Prostate gland (tissue), 2 donors: Measurements from ENCODE around the gene DMBT1. TPM values are rescaled to one million over a fixed set of nuclear protein-coding genes. Genes with fewer than 3 reads are reported as not detected.

ENCODE experiments used
- DNase-seq: peaks from one replicate; pipeline ENCODE4 v3.0.0-alpha.2; 2019; ENCODE audit warnings: low spot score
- H3K27ac ChIP-seq, 2 donors: fragments of 200-600 bp; sonication (generic); 2 replicates each; pipeline ENCODE4 v1.5.1; 2017 to 2019
- H3K27me3 ChIP-seq: fragments of 200-600 bp; sonication (generic); replicated peaks from 2 replicates; pipeline ENCODE4 v1.5.1; 2019; ENCODE audit not compliant: insufficient read depth
- H3K36me3 ChIP-seq, 2 donors: fragments of 200-600 bp; sonication (generic); 1 replicate in 1 of 2; 2 replicates in 1 of 2; pipeline versions ENCODE4 v1.5.1 to v1.8.1; 2017 to 2019
- H3K4me1 ChIP-seq: fragments of 200-600 bp; sonication (generic); replicated peaks from 2 replicates; pipeline ENCODE4 v1.5.1; 2019
- H3K4me3 ChIP-seq, 2 donors: fragments of 200-600 bp; sonication (generic); 2 replicates each; pipeline ENCODE4 v1.5.1; 2017 to 2019
- H3K9me3 ChIP-seq: fragments of 200-600 bp; sonication (generic); 2 replicates; pipeline ENCODE4 v1.5.1; 2017
- POLR2A ChIP-seq: fragments of 450-650 bp; IDR thresholded peaks from one replicate; pipeline ENCODE4 v1.6.1; 2016; ENCODE audit warnings: antibody characterized with exemption, mild to moderate bottlenecking
- POLR2AphosphoS5 ChIP-seq: sonication (generic); formaldehyde crosslinking; IDR thresholded peaks from one replicate; pipeline ENCODE4 v1.6.1; 2017; ENCODE audit warnings: antibody characterized with exemption
- WGBS: methylation state at CpG from one replicate; pipeline ENCODE4 v1.1.5; 2018; 5-methylcytosine and 5-hydroxymethylcytosine counted together
- intact Hi-C: fragments of 100-400 bp; cut with DNase I; formaldehyde crosslinking; loops from one replicate; pipeline ENCODE4 v1.14.2; 2022
- total RNA-seq, 2 donors: library from RNA; depleted of rRNA; stranded (reverse); fragments of >200 nt; gene quantifications; one replicate each; pipeline ENCODE4 v1.1.0, GENCODE V29; 2016
- TF ChIP-seq, protein P1 (sequence below), 4 experiments: fragments of 200-600 bp in 2 of 4; fragments of 450-650 bp in 2 of 4; sonication (generic) in 2 of 4; IDR thresholded peaks; 1 replicate in 3 of 4; 2 replicates in 1 of 4; pipeline ENCODE4 v1.5.1; 2016 to 2019; ENCODE audit warnings: antibody characterized with exemption in 4 of 4, mild to moderate bottlenecking in 2 of 4, moderate library complexity in 2 of 4

Gene DMBT1
- total RNA-seq, 2 donors from 2014 or later: 0.51 to 4.6 TPM

DNA sequence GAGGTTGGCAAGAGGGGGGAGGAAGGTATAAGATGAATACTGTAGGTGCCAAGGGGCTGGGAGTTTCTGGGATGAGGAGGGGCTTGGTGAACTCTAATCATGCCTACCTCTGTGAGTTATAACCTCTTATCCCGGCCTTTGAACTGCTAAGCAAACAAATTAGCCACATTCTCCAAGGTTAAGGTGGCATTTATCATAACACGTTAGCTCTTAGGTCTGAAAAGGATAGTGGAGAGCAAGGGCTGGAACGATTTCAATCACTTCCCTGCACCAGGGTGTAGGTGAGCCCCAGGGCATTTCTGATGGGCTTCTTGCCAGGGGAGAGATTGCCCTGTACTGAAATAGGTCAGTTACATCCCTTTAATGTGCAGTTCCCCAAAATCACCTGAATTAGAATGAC is 28.6 kb upstream of the DMBT1 start:
- Histone ChIP-seq H3K4me1 (no peaks in the 10 kb centered on the region), H3K36me3 (no peaks in the 10 kb centered on the region), H3K27me3 (no peaks in the 10 kb centered on the region), H3K9me3 (no peaks in the 10 kb centered on the region), H3K27ac (no peak overlapping the region), H3K4me3 (no peak overlapping the region)
- WGBS: 29% methylated on average over 3 of the region's 3 CpGs
- TF ChIP-seq, protein P1, sequence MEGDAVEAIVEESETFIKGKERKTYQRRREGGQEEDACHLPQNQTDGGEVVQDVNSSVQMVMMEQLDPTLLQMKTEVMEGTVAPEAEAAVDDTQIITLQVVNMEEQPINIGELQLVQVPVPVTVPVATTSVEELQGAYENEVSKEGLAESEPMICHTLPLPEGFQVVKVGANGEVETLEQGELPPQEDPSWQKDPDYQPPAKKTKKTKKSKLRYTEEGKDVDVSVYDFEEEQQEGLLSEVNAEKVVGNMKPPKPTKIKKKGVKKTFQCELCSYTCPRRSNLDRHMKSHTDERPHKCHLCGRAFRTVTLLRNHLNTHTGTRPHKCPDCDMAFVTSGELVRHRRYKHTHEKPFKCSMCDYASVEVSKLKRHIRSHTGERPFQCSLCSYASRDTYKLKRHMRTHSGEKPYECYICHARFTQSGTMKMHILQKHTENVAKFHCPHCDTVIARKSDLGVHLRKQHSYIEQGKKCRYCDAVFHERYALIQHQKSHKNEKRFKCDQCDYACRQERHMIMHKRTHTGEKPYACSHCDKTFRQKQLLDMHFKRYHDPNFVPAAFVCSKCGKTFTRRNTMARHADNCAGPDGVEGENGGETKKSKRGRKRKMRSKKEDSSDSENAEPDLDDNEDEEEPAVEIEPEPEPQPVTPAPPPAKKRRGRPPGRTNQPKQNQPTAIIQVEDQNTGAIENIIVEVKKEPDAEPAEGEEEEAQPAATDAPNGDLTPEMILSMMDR (IDR thresholded peaks at IDR 0.05): no peak
- TF ChIP-seq POLR2A (no peak), POLR2AphosphoS5 (no peak)
- DNase-seq: no peak
- intact Hi-C loops: no loop called here

DNA sequence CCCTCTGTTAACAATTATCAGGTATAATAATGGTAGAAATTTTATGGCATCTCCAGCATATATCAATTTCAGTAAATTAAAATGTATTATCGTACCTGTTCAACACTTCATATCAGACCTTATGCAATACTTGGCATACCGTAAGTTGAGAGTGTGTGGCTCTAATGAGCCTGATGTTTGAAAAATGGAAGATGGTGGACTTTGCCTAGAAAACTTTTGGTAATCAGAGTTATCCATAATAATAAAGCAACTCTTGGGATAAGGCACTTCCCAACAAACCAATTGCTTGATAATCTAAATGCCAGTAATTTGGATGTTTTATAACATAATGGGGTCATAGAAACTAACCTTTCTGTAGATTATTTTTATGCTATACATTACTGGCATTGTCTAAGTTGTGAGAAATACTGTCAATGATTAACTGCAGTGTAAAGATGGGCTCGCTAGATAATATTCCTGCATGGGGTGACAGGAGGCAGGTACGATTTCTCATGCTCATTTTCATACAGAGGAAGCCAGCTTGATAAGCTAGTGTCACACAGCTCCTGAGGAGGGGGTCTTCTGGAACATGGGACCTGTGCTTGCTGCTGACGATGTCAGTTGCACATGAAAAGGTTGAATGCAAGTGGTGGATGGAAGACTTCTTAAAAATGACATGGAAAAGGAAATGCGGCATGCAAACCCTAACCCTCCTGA is 27.8 kb upstream of the DMBT1 start:
- WGBS: 83% methylated on average over 6 of the region's 6 CpGs
- H3K4me1 ChIP-seq: no peaks in the 10 kb centered on the region
- TF ChIP-seq, protein P1 (IDR thresholded peaks at IDR 0.05): no peak
- TF ChIP-seq POLR2A (no peak), POLR2AphosphoS5 (no peak)
- no peak for DNase-seq
- H3K27ac ChIP-seq: no peak overlapping the region
- H3K4me3 ChIP-seq: no peak overlapping the region
- no peaks in the 10 kb centered on the region for H3K9me3 ChIP-seq
- H3K36me3 ChIP-seq: no peaks in the 10 kb centered on the region
- intact Hi-C loops: no loop called here
- no peaks in the 10 kb centered on the region for H3K27me3 ChIP-seq

DNA sequence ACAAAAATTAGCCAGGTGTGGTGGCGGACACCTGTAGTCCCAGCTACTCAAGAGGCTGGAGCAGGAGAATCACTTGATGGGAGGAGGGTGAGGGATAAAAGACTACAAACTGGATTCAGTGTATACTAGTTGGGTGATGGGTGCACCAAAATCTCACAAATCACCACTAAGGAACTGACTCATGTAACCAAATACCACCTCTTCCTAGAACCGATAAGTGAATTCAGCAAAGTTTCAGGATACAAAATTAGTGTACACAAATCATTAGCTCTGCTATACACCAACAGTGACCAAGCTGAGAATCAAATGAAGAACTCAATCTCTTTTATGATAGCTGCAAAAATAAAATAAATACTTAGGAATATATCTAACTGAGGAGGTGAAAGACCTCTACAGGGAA is 23.0 kb upstream of the DMBT1 start:
- no peaks in the 10 kb centered on the region for H3K36me3 ChIP-seq
- 99% methylated on average over 2 of the region's 2 CpGs for WGBS
- intact Hi-C loops: no loop called here
- H3K4me3 ChIP-seq: no peak overlapping the region
- H3K4me1 ChIP-seq: no peaks in the 10 kb centered on the region
- H3K27me3 ChIP-seq: no peaks in the 10 kb centered on the region
- no peak for DNase-seq
- TF ChIP-seq, protein P1 (IDR thresholded peaks at IDR 0.05): no peak
- TF ChIP-seq POLR2AphosphoS5 (no peak), POLR2A (no peak)
- H3K27ac ChIP-seq: no peak overlapping the region
- H3K9me3 ChIP-seq: no peaks in the 10 kb centered on the region

DNA sequence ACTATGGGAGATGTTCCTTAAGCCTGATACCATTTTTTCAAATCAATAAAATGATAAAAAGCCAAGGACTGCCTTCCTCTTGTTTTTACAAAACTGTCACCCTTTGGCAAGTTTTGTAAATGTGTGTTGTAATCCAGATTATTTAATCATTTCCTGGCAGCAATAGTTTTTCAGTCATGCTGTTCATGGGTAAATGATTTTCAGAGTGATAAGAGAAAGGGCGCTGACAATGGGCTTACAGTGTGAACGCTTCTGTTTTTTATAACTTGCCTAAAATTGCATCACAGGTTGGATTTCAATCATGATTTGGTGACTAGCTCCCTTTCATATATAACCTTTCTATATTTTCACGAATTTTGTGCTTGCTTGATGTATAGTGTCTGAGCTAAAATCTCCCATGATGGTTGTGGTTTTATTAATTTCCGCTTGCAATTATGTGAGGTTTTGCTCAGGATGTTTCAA is 19.0 kb upstream of the DMBT1 start:
- peak; percentile 25 for TF ChIP-seq POLR2AphosphoS5
- TF ChIP-seq, protein P1 (IDR thresholded peaks at IDR 0.05): no peak
- Histone ChIP-seq H3K4me1 (no peaks in the 10 kb centered on the region), H3K36me3 (no peaks in the 10 kb centered on the region), H3K4me3 (no peak overlapping the region), H3K27ac (no peak overlapping the region), H3K9me3 (no peaks in the 10 kb centered on the region), H3K27me3 (no peaks in the 10 kb centered on the region)
- intact Hi-C loops: no loop called here
- DNase-seq: no peak
- WGBS: 38% methylated on average over 4 of the region's 4 CpGs
